Activated CD4-positive, alpha-beta T cell treated with anti-CD3 and anti-CD28 coated beads, Interleukin-2, amount 50 U/mL, for 1 hour (primary cell): ENCODE data around the gene TSSK6.

Source experiments
- DNase-seq: peaks from one replicate; pipeline ENCODE4 v3.0.0-alpha.2; 2020

Gene TSSK6

DNA sequence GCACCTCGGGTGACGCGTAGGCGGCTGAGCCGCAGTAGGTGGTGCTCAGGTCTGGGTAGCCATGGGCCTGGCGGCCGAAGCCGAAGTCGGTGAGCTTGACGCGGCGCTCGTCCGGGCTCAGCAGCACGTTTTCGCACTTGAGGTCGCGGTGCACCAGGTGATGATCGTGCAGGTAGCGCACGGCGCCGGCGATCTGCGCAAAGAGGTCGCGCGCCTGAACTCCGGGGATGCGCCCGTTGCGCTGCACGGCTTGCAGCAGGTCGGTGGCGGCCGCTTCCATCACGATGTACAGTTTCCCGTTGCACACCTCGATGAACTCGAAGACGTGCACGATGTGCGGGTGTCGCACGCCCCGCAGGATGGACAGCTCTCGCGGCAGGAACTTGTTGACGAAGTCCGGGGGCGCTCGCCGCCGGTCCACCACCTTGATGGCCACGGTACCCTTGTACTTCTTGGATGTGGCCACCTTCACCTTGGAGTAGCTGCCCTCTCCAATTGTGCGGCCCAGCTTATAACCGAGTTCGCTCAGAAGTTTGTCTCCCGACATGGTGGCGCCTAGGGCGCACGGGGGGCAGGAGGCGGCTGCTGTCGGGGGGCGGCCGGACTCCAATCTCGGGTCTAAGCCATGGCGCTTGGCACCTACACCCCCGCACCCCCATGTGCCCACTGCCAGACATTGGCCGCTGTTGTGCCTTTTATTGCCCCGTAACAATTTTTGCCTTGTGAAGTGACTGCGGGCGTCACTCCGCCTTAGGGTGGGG lies at the start of gene TSSK6:
Gene TSSK6 (minus strand): TSS at position 668 of the 761 bp plus-strand sequence. CDS start 121 bp downstream, at position 547.
- DNase-seq = no peak

DNA sequence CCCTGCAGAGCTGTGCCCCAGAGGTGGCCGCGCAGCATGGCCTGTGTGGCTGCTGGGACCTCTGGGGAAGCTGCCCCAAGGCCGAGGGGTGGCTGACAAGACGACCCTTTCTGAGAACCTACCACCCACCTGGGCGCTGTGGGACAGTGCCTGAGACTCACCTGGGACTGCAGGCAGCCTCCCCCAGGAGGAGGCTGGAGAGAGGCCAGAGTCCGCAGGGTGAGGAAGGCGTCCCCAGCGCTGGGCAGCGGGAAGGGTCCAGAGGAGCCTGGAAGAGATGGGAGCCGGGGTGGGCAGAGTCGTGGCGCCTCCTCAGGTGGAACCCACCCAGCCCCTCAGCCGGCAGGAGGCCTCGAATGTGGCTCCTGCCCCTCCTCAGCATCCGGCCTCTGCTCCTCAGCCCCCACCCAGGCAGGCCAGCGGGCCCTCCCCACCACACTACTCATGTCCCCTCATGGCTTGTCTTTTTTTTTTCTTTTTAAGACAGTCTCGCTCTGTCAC lies 48.0 kb upstream of the TSSK6 start:
- no peak for DNase-seq

DNA sequence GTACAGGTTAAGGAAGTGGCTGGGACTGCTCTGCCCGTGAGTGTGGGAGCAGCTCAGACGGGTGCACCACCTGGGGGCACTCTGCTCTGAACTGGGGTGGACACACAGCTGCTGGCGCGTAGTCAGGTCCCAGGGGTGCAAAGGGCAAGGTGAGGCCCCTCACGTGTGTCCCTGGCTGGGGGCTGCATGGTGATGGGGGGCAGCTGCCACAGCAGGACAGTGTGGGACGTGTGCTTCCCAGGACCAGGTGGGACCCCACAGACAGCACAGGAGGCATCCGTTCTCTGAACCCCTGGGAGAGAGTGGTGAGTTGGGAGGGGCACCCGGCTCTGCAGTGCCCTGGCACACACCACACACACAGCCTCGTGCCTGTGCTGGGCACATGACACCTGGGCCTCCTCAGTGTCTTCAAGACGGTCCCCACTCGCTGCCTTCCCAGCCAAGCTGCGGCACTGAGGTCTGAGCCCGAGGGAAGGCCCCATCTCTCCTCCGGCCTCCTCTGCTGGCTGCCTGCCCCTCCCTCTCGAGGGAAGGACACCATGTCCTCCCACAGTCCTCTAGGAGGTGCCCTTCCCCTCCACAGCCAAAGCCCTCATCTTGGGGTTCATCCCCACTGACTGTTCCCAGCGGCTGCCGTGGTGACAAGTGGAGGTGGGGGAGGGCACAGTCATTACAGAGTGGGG lies 47.5 kb upstream of the TSSK6 start:
- peak; percentile 37 for DNase-seq

DNA sequence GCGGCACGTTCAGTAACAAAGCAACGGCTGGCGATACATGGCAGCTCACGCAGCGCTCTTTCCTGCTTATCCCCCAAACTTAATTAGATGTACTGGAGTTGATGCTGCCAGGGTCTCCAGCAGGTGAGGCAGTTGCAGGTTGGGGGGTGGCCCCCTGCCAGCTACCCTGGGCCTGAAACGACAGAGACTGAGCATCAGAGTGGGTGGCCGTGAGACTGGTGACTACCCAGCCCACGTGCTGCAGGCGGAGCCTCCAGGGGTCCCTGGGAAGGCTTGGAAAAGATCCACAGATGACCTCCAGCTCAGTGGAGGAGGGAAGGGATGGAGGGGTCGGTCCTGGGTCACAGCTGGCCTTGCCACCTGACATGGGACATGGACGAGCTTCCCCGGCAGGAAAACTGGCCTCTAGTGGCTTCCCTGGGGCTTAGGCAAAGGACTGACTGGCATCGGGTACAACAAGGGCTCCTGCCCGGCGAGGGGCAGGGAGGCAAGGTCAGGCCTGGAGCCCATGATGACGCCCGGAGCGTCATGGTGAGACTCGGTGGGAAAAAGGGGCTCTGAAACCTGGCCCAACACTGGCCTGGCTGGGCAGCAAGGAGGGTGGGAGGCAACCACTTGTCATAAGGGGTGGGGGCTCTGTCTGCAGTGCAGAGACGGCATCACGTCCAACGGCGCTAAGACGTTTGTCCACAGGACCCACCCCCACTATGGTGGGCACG lies 46.8 kb upstream of the TSSK6 start:
- no peak for DNase-seq

DNA sequence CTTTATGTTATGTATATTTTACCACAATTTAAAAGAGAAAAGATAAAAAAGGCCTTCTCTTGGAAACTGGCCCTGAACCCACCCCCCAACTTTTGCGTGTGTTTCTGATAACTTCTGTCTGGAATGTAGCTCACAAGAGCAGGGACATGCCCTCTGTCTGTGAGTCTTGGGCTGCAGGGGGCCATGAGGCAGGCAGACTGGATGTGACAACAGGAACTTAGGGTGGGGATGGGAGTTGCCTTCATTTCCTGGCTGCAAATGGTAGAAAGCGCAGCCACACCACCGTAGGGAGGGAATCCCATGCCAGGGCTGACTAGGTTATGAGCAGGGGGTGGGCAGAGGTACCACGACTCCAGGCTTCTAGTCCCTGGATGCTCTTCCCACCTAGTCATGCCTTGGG lies 44.6 kb upstream of the TSSK6 start:
- no peak for DNase-seq

DNA sequence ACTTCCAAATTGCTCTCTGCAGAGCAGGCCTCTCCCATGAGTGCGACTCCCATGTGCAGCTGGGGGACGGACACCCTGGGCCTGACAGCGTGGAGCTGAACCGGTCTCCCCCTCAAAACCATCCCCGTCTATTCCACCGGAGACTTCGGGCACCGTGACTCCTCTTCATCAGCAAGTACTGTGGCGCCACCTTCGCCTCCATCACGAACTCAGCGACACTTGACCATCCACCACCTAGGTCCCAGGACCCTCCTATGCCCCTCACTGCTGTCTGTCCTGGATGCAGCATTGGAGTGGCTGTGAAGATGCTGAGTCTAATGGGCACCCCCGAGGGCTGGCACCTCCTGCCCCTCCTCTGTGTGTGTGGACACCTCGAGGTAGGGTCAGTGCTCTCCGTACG lies 43.3 kb upstream of the TSSK6 start:
- DNase-seq = no peak

DNA sequence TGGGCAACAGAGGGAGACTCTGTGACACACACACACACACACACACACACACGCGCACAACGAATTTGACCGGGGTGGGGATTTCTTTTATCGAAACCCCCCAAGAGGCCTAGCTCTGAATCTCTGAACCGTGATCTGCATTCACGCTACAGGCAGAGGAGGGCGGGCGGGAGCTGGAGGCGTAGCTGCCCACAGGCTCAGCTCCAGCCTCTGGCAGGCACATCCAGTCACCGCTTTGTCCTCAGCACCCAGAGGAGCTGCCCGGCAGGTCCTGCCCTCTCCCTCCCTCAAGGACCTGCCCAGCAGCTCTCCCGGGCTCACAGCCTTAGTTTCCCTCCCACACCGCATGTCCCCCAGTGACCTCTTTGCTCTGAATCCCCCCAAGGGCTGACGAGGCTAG lies 42.7 kb upstream of the TSSK6 start:
- DNase-seq = no peak

DNA sequence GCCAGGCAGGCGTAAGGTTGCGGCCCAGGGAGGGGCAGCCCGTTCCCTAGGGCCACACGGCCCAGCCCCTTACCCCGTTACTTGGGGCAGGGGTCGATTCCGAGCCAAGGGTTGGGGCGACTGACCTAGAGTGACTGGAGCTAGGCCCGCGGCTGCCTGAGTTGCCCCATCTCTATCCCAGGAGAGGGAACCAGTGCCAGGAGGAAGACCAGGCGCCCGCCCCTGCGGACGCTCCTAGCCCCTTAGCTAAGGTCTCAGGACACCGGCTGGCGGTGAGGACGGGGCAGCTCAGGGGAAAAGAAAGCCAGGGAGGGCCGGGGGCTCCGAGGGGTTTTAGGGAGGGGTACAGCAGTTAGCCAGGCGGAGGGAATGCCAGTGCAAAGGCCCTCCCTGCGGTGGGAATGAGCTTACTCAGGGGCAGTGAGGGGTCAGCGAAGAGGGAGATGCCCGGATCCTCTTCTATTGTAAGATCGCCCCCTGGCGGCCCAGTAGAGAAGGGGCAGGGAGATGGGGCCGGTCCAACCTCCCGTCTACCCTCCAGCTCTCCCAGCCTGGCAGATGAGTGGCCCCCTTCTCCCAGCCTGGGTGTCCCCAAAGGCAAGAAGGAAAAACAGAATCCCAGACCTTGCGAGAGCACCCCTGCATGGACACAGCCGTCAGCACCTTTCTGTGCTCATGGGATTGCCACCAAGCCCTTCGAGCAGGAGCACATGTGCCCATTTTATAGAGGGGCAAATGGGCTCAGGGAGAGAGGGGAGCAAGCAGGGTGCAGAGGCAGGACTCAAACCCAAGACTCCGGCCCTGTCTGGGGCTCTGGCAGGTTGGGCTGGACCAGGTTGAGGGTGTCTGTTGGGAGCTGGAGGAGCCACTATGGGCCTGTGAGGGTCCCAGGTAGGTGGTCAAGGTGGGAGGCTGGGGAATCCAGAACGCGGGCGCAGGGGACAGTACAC lies 39.0 kb upstream of the TSSK6 start:
- peak; percentile 56 for DNase-seq

DNA sequence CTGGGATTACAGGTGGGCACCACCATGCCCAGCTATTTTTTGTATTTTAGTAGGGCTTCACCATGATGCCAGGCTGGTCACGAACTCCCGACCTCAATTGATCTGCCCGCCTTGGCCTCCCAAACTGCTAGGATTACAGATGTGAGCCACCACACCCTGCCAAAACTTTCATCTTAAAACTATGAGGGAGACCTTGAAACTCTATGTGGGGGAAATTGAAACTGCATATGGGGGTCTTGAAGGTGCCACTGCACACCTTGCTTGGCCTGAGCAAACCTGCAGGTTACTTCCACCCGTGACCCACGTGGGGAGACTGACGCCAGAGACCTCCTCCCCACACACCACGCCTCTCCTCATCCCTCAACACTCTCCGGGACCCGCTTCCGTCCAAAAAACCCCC lies 38.3 kb upstream of the TSSK6 start:
- no peak for DNase-seq

DNA sequence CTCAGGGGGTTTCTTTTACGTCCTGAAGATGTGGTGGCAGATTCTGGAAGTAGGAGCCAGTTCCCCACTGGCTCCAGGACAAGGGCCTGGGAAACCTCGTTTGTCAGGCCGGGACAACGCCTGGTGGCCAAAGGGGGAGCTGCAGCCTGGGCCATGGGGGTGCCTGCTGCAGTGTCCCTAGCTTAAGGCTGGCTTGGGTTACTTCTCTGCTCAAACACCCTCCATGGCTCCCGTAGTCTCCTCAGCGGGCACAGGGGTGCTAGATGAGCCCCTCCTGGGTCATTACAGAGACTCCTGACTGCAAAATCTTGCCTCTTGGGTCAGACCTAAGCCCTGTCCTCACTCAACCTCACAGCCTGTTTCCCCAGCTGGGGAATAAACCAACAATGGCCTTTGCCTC lies 37.5 kb upstream of the TSSK6 start:
- peak; percentile 36 for DNase-seq

DNA sequence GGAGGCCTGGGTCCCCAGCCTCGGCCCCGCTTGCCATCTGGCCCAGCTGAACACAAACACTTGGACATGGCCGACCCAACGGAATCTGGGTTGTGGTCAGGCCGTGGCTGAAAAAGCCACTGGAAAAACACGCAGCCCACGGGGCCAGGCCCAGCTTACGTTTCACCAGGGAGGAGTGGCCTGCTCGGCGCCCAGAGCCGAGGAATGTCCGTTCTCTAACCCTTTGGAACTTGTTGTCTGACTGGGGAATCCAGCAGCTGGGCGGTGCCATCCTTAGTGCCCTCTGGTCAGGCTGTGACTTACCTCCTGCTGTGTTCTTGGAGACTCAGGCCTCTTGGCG lies 36.5 kb upstream of the TSSK6 start:
- DNase-seq = no peak

DNA sequence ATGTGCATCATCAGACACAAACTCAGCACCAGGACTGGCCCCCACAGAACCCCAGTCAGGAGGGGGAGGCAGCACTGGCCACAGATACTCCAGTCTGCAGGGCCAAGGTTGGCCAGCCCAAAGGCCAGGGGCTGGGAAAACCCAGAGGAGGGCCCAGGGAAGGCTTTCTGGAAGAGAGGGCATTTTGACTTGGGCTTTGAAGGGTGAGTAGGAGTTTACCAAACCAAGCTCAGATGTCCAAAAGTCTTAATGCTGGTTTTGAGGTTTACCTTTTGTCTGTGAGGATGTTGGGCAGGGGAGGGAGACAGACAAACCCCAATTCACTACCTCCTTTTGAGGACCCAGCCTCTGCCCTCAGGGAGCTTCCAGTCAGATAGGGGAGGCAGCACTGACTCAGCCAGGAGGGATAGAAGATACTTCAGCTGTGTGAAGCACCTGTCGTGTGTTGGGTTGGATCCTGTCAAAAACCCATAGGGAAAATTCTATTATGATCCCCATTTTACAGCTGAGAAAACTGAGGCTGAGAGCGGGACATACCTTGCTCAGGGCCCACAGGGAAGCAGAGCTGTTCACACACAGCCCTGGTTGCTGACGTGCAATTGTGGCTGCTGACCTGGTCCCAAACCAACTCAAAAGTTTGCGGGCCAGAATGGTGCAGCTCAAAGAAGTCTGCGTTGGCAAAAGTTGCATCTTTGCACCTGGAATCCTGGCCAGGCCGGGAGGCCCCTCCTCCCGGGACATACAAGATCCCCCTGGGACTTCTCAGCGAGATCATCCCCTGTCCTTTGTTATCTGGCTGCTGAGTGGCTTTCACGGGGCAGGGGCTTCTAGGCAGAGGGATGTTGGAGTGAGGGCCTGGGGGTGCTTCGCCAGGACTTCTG lies 35.9 kb upstream of the TSSK6 start:
- DNase-seq = no peak

DNA sequence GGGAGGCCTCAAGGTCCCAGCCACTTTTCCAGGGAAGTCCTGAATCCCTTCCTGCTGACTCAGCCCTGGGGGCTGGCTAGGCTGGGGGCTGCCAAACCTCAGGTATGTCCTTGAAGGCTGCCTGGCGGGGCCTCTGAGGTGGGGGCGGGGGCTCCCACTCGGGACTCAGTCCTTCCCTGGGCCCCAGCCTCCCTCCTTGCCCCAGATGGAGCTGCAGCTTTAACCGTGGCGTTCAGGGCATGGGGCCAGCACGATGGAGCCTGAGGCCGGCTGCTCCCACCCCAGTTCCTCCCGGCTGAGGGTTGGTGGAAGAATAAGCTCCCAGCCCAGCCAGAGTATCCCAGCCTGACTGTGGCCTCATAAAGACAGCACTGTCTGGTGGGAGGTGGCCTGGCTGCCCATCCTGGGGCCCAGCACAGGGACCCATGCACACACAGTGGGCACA lies 35.2 kb upstream of the TSSK6 start:
- DNase-seq = no peak

DNA sequence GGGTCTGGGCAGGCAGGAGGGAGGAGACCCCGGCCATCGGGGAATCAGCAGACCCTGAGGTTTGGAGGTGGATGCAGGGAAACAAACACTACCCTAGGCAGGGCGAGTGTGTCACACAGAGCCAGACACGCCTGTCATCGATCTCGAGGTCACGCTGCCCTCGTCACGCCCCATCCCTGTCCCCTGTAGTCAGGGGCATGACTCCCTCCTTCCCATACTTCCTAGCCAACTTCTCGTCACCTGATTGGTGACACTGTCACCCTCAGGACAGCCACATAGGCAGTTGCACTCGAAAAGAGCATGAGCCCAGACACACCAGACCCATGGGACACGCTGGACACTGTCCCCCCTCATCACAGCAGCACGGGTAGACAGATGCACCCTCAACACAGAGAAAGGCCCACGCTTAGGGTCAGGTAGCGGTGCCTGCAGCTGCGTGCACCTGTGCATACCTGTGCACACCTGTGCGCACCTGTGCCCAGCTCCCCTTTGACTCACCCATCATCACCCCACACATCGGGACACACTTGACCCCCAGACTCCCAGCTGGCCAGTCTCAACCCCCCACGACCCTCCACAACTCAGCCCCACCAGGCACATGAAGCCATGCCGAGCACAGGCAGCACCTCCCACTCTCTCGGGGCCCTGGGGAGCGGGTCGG lies 34.6 kb upstream of the TSSK6 start:
- DNase-seq = no peak

DNA sequence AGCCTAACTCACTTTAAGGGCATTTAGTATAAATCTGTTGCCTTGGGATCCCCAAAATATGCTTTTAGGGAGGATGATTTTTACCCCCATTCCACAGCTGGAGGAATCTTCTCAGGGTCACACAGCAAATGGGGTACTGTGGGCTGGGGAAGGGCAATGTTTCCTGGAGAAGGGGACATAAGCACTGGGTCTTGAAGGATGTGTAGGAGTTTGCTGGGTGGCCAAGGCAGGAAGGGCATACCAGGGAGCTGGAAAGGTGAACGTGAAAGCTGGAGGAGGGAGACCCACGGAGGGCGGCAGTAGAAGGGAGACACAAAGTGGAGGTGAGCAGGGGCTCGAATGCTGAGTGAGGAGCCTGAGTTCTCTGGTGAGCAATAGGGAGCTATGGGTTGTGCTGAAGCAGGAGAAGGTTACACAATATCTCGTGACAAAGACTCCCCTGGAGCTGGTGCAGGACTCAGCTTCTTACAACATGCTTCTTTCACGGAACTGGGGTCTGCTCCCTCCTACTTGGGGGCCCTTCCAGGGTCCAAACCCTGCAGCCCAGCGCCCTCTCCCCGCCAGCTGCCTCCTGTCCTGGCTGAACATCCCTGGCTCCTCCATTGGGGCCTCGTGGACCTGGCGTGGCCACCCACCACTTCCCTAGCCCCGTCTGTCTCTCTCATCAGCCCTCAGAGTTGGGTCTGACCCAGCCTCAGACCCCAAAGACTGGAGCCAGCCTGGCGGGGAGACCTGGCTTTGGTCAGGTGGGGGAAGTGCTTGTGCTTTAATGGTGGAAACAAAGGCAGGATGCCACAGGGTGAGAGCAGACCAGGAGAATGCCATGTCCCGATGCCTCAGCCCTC lies 33.8 kb upstream of the TSSK6 start:
- DNase-seq = no peak

DNA sequence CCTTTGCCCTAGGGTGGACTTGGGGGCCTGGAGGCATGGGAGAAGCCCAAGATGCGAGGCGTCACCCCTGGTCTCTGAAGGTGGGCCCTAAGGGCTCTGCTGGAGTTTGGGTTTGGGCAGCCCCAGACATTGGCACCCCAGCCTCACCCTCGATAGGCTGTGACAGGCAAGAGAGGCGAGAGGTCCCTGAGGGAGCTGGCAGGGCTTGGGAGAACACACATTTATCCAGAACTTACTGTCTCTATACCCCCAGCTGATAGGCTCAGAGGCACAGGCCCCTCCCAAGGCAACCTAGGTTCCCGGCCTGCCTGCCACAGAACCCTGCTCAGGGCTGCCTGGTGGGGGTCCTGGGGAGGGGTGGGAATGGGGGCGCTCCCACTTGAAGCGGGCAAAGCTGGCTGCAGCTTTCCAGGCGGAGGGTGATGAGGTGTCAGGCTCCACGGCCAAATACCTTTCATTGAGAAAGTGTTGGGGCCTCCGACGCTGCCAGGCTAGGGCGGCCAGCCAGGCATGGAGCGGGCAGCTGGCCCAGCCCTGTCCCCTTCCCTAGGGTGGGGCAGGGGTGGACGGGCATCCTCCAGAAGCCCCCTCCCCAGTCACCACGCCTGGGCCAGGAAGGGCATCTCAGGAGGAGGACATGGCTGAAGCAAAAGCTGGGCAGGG lies 32.5 kb upstream of the TSSK6 start:
- DNase-seq = no peak

DNA sequence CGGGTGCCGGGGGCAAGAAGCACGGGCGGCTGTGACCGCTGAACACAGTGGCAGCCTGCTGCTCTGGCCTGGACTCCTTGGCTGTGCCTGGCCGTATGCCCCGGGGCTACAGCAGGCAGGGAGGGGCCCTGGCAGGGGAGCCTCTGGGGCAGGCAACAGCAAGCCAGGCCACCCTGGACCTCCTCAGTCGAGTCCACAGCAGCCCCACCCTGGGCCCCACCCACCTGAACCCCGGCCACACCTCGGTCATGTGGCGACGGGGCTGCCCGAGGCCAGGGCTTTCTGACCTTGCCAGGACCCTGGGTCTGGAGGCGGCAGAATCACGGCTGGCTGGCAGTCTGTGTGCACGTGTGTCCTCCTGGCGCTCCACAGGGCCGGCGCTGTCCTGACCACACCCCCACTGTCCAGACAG lies 31.4 kb upstream of the TSSK6 start:
- DNase-seq = no peak

DNA sequence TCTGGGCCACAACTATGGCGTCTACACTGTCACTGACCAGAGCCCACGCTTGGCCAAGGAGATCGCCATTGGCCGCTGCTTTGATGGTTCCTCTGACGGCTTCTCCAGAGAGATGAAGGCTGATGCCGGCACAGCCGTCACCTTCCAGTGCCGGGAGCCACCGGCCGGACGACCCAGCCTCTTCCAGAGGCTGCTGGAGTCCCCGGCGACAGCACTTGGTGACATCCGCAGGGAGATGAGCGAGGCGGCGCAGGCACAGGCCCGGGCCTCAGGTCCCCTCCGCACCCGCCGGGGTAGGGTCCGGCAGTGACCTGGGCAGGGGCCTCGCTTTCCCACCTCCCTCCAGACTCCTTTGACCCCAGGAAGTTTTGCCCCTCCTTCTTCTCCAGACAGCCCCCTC lies 30.4 kb upstream of the TSSK6 start:
- DNase-seq = no peak

DNA sequence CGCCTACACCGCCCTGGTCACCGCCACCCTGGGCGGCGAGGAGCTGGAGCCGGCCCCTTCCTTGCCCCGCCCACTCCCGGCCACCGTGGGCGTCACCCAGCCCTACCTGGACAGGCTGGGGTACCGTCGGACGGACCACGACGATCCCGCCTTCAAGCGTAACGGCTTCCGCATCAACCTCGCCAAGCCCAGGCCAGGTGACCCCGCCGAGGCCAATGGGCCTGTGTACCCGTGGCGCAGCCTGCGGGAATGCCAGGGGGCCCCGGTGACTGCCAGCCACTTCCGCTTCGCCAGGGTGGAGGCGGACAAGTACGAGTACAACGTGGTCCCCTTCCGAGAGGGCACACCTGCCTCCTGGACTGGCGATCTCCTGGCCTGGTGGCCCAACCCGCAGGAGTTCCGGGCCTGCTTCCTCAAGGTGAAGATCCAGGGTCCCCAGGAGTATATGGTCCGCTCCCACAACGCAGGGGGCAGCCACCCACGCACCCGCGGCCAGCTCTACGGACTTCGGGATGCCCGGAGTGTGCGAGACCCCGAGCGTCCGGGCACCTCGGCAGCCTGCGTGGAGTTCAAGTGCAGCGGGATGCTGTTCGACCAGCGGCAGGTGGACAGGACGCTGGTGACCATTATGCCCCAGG lies 29.7 kb upstream of the TSSK6 start:
- DNase-seq = no peak
